ENCODE data around the gene MACF1. TPM values are rescaled to one million over a fixed set of nuclear protein-coding genes. Genes with fewer than 3 reads are reported as not detected.

Gene MACF1
- total and polyA plus RNA-seq, 2 of the 13 experiments (the other 11 are each of a cell fraction or from before 2014, with no cell fraction given) = 36.7 to 65.4 TPM

DNA sequence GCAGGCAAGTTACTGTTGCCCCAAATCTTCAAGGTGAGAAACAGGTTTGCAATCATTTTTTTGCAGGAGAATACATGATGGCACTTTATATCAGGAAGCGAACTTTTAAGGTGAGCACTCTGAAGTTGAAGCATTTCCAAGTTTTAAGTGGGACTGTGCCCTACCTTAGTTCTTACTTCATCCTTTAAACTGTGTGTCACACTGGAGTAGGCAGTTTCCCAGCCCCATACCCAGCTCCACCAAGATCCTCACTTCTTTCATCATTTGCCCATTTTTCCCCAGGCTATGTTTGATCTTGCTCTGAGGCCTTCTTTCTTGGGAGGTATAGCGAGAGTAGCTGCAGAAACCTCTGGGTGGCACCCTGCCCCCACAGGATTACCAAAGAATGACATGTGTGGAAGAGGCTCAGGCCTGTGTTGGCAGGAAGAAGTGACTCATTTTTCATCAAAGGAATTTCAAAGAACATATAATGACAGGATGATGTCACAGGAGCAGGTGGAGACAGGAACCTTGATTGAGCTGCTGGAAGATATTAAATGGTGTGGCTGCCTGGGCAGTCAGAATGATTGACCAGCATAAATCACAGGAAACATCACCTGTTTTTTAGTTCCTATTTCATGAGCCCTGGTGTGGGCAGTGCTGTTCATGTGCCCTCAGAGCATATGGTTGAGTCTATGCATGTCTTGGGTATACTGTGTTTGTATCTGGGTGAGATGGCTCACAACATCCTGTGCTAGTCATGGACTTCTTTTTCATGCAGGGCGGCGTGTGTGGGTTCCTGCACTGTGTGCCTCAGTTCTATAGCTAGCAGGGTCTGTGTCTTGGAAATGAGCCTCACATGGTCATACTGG, 20.8 kb upstream of the MACF1 start (continued):
- TF ChIP-seq CEBPB (IDR thresholded peaks at IDR 0.05; ENCODE audit: borderline replicate concordance, low read depth, low read length) (0 out of 2 replicates have a peak, but pooled peaks have one; percentile 9), ZNF205 (CRISPR knock-in tag; IDR thresholded peaks at IDR 0.05) (no peak), POLR2AphosphoS5 (IDR thresholded peaks at IDR 0.05; ENCODE audit: low read depth, low read length) (no peak), NFIC (IDR thresholded peaks at IDR 0.05; ENCODE audit: low read length) (no peak), ZNF510 (CRISPR knock-in tag; IDR thresholded peaks at IDR 0.05; ENCODE audit: low read depth) (no peak), AHR (CRISPR knock-in tag; IDR thresholded peaks at IDR 0.05) (no peak), ZNF232 (CRISPR knock-in tag; IDR thresholded peaks at IDR 0.05; ENCODE audit: borderline replicate concordance) (no peak), SMARCC2 (IDR thresholded peaks at IDR 0.05) (no peak), LCORL (IDR thresholded peaks at IDR 0.05) (no peak), LCORL (CRISPR knock-in tag; IDR thresholded peaks at IDR 0.05) (no peak), SIX1 (CRISPR knock-in tag; IDR thresholded peaks at IDR 0.05; ENCODE audit: borderline replicate concordance) (no peak), TBP (CRISPR knock-in tag; IDR thresholded peaks at IDR 0.05) (no peak), FOXP1 (IDR thresholded peaks at IDR 0.05) (no peak), FOXP1 (CRISPR knock-in tag; IDR thresholded peaks at IDR 0.05) (no peak), ZBTB20 (CRISPR knock-in tag; IDR thresholded peaks at IDR 0.05; ENCODE audit: borderline replicate concordance, low read depth) (no peak), ZNF841 (CRISPR knock-in tag; IDR thresholded peaks at IDR 0.05; ENCODE audit: borderline replicate concordance) (no peak), BCL6 (CRISPR knock-in tag; IDR thresholded peaks at IDR 0.05) (0 out of 2 replicates have a peak, but pooled peaks have one; percentile 13), SNAPC2 (CRISPR knock-in tag; IDR thresholded peaks at IDR 0.05) (no peak)
- TF ChIP-seq, protein P1, sequence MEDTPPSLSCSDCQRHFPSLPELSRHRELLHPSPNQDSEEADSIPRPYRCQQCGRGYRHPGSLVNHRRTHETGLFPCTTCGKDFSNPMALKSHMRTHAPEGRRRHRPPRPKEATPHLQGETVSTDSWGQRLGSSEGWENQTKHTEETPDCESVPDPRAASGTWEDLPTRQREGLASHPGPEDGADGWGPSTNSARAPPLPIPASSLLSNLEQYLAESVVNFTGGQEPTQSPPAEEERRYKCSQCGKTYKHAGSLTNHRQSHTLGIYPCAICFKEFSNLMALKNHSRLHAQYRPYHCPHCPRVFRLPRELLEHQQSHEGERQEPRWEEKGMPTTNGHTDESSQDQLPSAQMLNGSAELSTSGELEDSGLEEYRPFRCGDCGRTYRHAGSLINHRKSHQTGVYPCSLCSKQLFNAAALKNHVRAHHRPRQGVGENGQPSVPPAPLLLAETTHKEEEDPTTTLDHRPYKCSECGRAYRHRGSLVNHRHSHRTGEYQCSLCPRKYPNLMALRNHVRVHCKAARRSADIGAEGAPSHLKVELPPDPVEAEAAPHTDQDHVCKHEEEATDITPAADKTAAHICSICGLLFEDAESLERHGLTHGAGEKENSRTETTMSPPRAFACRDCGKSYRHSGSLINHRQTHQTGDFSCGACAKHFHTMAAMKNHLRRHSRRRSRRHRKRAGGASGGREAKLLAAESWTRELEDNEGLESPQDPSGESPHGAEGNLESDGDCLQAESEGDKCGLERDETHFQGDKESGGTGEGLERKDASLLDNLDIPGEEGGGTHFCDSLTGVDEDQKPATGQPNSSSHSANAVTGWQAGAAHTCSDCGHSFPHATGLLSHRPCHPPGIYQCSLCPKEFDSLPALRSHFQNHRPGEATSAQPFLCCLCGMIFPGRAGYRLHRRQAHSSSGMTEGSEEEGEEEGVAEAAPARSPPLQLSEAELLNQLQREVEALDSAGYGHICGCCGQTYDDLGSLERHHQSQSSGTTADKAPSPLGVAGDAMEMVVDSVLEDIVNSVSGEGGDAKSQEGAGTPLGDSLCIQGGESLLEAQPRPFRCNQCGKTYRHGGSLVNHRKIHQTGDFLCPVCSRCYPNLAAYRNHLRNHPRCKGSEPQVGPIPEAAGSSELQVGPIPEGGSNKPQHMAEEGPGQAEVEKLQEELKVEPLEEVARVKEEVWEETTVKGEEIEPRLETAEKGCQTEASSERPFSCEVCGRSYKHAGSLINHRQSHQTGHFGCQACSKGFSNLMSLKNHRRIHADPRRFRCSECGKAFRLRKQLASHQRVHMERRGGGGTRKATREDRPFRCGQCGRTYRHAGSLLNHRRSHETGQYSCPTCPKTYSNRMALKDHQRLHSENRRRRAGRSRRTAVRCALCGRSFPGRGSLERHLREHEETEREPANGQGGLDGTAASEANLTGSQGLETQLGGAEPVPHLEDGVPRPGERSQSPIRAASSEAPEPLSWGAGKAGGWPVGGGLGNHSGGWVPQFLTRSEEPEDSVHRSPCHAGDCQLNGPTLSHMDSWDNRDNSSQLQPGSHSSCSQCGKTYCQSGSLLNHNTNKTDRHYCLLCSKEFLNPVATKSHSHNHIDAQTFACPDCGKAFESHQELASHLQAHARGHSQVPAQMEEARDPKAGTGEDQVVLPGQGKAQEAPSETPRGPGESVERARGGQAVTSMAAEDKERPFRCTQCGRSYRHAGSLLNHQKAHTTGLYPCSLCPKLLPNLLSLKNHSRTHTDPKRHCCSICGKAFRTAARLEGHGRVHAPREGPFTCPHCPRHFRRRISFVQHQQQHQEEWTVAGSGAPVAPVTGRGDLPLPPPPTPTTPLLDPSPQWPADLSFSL (CRISPR knock-in tag; IDR thresholded peaks at IDR 0.05) = no peak
- TF ChIP-seq, protein P2, sequence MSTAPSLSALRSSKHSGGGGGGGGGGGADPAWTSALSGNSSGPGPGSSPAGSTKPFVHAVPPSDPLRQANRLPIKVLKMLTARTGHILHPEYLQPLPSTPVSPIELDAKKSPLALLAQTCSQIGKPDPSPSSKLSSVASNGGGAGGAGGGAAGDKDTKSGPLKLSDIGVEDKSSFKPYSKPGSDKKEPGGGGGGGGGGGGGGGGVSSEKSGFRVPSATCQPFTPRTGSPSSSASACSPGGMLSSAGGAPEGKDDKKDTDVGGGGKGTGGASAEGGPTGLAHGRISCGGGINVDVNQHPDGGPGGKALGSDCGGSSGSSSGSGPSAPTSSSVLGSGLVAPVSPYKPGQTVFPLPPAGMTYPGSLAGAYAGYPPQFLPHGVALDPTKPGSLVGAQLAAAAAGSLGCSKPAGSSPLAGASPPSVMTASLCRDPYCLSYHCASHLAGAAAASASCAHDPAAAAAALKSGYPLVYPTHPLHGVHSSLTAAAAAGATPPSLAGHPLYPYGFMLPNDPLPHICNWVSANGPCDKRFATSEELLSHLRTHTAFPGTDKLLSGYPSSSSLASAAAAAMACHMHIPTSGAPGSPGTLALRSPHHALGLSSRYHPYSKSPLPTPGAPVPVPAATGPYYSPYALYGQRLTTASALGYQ (CRISPR knock-in tag; IDR thresholded peaks at IDR 0.05) = 0 out of 2 replicates have a peak, but pooled peaks have one; percentile 23

All from HepG2 (cell line).